Activated CD4-positive, alpha-beta T cell treated with anti-CD3 and anti-CD28 coated beads for 4 hours (primary cell): Measurements from ENCODE around the gene PLEKHA6.
A peak's percentile ranks its signal among the peaks of the same experiment; 100 is the strongest.

Source experiments
- DNase-seq, 2 donors: peaks; one replicate each; pipeline ENCODE4 v3.0.0-alpha.2; 2020

Gene PLEKHA6

DNA sequence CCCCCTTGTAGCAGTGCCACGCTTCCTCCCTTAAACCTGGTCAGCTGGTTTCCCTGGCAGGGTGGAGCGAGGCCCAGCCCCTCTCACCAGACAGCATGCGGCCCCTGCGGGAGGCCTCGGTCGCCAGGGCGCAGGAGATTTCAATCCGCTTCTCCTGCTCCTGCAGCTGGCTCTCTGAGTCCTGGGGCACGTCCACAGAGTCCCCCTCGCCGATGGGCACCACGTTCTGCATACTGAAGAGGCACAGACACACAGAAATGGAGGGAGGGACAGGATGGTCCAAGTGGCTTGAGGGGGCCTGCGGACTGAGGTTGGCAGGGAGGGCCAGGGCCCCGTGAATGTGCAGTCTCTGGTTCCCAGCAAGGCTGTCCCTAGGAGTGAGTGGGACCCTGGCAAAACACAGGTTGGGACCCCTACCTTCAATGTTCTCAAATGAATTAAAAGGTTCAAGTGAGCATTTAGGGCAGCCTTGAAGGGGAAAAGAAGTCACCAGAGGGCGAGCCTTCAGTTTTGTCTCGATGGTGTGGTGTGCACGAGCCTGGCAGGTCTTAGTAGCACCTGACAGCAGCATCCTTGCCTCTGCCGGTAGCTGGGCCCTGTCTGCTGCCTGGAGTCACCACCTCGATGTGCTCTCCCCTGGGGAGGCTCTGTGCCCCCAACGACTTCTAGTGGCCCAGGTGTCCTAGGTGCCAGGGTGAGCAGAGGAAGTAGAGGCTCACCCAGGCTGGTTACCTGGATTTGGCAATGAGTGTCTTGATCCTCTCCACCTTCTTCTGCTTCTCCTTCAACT is 131.5 kb downstream of the PLEKHA6 start:
- DNase-seq: no peak

DNA sequence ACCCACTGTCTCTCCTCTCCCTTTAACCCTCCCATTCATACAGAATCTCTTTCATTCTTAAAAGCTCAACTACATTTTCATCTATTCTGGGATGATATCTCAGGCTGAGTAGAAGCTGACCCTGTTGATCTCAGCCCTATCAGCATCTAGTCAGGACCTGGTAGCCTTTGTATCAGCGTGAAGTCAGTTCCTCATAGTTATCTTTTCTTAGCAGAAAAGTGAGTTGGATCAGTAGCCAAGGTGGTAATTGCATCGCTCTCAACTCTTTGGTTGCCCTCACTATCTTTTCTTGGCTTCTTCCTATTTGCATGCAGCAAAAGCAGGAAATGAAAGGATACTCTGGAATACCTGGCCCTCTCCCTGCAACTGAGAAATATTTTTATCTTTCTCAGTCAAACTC is 132.4 kb downstream of the PLEKHA6 start:
- DNase-seq: no peak

- no peak for DNase-seq
Observed at GRCh38 chr1:204225841-204226735, 133.6 kb downstream of the PLEKHA6 start.

DNA sequence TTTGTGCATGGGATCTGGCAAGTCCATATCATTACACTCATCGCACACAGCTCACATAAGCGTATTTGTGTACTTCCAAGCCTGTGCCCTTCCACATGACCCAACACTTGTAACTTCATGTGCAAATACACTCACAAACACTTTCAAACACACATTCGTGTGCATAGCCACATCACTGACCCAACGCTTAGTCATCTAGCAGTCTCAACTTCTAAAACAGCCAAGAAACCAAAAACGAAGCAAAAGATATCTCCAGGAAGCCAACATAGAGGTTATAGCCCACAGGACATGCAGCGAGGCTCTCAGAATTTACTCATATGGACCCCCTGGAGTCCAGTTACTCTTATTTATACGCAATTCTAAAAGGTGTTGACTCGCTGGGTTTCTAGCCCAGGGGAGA is 135.1 kb downstream of the PLEKHA6 start:
- DNase-seq: no peak

GRCh38 chr1:204223129-204223860 is 136.4 kb downstream of the PLEKHA6 start:
- DNase-seq: no peak

DNA sequence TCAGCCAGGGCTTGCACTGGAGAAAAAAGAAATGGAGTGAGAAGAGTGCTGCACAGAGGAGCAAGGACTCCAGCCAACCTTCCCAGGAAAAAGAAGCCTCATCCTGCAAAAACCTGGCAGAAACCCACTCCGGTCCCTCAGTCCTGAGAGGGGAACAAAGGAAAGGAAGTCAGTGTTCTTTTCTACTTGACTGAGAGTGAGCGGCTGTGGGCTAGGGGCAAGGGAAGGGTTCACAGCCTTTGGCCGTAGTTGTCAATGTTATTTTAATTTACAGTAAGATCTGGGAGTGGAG is 137.0 kb downstream of the PLEKHA6 start:
- no peak for DNase-seq

DNA sequence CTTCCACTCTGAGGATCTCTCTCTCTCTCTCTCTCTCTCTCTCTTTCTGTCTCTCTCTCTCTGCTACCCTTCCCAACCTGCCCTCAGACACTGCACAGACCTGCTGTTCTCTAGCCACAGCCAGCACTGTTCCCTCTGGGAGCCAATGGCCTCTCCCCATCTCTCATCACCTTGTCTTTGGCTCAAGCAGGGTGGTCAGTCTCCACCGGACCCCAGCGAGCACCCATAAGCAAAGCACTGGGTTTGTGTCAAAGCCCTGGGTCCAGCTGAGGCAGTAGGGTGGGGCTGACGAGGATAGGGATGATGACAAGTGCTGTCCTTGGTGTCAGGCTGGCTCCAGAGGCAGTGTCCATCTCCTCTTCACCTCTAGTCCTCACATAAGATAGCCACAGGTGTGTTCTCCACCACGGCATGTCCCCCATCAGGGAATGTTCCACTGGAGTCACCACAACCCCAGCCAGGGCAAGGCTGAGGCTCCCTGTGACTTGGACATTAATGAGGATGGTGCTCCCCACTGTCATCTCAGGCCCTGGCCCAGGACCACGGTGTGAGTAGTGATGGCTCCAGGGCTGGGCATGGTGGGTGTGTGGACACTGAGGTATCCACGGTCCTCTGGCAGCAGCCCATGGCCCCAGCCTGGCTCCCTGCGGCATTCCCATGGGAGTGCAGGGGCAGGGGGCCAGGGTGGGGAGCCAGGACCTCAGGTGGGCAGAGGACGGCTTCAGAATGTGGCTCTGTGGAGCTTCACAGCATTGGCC is 137.5 kb downstream of the PLEKHA6 start:
- DNase-seq: no peak

DNA sequence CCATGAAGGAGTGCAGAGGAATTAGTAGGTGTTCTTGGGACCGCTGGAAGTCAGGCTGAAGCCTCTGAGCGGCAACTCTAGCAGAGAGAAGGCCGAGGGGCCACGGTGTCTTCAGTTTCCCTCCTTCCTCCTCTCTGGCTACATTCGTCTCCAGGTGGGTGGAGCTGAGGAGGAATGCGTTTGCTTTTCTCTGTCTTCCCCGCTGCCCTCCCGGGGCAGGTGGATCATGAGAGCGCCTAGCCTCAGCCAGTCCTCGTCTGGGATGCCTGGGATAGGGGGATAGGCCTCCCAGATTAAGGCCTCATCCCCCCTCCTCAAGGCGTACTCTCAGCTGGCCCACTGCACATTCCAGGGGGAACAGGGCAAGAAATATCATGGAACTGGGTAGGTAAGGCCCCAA is 138.5 kb downstream of the PLEKHA6 start:
- DNase-seq: no peak

DNA sequence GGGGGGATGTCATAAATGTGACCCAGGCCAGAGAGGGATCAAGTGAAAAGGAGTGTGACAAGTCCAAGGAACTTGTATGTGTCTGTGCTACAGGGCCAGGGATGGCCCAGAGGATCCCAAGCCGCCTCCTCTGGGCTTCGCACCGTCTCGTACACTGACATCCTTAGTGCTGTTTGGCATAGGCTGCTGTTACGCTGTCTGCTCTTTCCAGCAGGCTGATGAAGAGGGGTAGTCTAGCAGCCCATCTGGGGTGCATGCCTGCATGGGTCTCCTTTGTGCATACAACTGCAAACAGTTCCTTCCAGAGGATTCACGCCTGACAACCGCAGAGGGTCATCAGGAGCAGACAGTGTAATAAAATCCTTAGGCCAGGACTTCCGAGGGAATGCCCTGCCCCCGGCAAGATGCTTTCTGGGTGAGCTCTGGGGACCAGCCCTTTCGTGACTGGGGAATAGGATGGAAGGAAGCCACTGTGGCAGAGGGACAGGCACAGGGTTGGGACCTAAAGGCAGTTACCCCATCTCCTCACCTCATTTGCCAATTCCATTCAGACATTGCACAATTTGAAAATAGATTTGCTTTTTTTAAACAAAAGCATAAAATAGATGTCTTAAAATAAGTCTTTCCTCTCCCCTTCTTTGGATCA is 139.6 kb downstream of the PLEKHA6 start:
- no peak for DNase-seq

GRCh38 chr1:204218552-204218951 is 141.2 kb downstream of the PLEKHA6 start:
- DNase-seq: no peak

GRCh38 chr1:204217648-204218000 is 142.1 kb downstream of the PLEKHA6 start:
- DNase-seq: no peak

DNA sequence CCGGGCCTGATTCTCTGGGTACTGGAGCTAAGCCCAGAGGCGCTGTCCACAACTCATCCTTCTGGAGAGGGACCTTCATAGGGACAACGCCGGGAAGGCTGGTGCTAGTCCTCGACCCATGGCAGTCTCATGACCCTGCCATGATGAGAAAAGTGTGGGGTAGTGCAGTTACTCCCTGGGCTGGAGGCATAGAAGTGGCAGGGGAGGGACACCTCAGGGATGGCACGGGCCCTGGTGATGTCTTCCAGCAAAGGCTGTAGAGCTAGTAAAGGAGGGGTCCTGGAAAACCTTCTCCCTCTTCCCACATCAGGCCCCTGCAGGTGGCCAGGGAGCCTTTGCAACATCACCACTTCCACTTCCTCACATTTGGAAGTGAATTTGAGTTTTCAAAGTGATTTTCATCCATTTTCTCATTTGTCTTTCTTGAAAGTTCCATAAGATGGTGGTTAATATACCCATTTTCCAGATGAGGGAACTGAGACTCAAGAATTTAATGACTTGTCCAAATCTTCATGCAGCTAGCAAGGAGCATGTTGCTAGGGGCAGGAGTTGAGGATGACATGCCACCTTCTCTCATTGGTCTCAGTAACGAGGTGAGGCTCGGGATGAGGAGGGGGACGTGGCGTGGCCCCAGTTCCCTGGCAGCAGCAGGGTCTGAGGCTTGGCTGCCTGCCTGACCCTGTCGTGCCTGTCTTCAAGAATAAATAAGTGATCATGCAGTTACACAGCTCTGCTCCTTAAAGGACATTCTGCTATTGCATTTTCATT is 142.7 kb downstream of the PLEKHA6 start:
- no peak for DNase-seq

DNA sequence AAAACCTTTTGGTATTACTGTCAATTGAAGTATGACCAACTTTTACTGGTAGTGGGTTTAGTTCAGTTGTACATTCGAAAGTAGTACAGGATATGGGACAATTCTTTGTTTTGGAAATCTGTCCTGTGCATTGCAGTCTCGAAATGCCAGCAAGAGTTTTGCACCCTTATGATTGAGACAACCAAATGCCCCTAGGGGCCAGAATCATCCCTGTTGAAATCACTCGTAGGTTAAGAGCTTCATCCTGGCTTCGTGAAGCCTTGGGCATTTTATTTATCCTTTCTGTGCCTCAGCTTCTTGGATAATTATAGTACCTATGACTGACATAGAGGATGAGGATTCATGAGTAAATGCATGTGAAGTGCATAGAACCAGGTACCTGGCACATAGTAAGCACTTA is 143.5 kb downstream of the PLEKHA6 start:
- DNase-seq: no peak

GRCh38 chr1:204213668-204214662 is 145.8 kb downstream of the PLEKHA6 start, which contains the start of gene GOLT1A:
TSS of gene GOLT1A (minus strand) at chr1:204213988. CDS start at chr1:204213906, 82 bp downstream.
- peak; percentile 41 to 42 for DNase-seq

- DNase-seq: no peak
Observed at GRCh38 chr1:204212715-204213114, 147.0 kb downstream of the PLEKHA6 start.

- no peak for DNase-seq
Observed at GRCh38 chr1:204211046-204211445, 148.7 kb downstream of the PLEKHA6 start.

GRCh38 chr1:204207136-204207616 is 152.6 kb downstream of the PLEKHA6 start:
- peak; percentile 68 to 75 for DNase-seq

DNA sequence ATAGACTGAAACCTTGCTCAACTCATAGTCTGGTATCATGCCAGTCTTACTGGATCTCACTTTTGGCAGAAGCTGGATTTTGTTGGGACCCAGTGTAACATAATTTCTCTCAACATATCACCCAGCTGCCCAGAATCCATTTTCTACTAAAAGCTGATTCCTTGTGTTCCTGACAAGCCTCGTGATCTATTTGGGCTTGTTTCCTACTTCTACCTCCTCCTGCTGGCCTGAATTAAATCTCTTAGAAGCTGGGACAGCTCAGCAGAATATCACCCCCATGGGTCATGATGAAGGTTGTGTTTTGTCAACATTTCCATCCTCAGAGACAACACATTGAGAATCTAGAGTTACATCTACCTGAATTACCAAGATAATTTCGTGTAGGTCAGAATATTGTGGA is 153.6 kb downstream of the PLEKHA6 start:
- DNase-seq: no peak

DNA sequence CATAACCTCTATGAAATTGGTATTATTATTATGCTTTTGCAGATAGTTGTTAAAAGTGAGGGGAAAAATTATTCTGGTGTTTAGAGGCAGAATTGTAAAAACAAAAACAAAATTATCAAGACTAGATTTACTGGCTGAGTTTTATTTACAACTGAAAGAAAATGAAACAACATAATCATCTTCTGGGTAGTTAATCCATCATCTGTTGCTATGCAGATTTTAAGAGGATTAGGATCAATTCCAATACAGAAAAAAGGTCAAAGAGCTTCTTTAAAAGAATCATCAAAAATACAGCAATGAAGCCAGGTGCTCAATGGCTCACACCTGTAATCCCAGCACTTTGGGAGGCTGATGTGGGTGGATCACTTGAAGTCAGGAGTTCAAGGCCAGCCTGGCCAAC is 154.2 kb downstream of the PLEKHA6 start:
- DNase-seq: no peak

DNA sequence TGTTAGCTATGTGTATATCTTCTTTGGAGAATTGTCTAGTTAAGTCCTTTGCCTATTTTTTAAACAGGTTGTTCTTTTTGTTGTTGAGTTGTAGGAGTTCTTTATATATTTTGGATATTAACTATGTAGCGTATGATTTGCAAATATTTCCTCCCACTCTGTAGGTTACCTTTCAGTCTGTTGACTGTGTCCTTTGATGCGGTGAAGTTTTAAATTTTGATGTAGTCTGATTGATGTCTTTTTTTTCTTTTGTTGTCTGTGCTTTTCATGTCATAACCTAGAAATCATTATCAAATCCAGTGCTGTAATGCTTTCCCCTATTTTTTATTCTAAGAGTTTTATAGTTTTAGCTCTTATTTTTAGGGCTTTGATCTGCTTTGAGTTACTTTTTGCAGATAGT is 154.8 kb downstream of the PLEKHA6 start:
- DNase-seq: no peak
